22Rv1 (cell line): ENCODE measurements around the gene BRD4.

Source experiments
- ZFX ChIP-seq: fragments of 450-650 bp; IDR thresholded peaks from 2 replicates; pipeline ENCODE4 v1.6.1; 2017; ENCODE audit warnings: antibody characterized with exemption, borderline replicate concordance
- TF ChIP-seq, protein P1 (sequence below): fragments of 450-650 bp; IDR thresholded peaks from 2 replicates; pipeline ENCODE4 v1.5.1; 2017; ENCODE audit warnings: mild to moderate bottlenecking

DNA sequence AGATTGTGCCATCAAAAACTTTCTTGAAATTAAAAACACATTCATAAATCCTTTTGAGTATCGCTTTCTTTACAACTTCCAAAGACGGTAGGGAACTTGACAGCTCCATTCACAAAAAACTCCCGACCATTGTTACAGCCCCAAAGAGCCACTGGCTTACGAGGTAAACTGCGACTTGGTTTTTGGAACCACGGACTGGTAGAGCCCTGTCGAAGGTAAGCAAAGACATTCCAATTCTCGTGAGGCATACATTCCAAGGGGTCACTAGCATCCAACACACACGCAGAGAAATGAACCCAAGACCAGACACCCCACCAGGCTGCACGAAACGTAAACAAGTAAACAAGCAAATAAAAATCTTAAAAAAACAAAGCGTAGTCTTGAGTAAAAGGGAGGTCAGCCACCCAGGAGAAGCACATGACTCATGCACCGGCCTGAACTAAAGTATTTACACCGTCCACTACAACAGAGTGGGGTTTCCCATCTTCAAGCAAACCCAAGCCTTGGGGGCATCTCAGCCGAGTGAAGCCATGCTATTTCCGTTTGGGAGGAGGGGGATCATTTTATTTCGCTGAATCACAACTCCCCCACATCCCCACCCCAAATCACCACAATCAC is 1.4 kb downstream of the BRD4 start:
- TF ChIP-seq, protein P1, sequence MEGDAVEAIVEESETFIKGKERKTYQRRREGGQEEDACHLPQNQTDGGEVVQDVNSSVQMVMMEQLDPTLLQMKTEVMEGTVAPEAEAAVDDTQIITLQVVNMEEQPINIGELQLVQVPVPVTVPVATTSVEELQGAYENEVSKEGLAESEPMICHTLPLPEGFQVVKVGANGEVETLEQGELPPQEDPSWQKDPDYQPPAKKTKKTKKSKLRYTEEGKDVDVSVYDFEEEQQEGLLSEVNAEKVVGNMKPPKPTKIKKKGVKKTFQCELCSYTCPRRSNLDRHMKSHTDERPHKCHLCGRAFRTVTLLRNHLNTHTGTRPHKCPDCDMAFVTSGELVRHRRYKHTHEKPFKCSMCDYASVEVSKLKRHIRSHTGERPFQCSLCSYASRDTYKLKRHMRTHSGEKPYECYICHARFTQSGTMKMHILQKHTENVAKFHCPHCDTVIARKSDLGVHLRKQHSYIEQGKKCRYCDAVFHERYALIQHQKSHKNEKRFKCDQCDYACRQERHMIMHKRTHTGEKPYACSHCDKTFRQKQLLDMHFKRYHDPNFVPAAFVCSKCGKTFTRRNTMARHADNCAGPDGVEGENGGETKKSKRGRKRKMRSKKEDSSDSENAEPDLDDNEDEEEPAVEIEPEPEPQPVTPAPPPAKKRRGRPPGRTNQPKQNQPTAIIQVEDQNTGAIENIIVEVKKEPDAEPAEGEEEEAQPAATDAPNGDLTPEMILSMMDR: no peak
- TF ChIP-seq ZFX: no peak
